Inferior parietal cortex (tissue), 1 donor: ENCODE measurements around the gene HOXA3.

Experiments used
- DNase-seq: peaks from one replicate; pipeline ENCODE4 v3.0.0-alpha.2; 2016; ENCODE audit errors: extremely low spot score

HOXA3 gene

GRCh38 chr7:27129729-27130539, 22.4 kb downstream of the HOXA3 start:
- no peak for DNase-seq

GRCh38 chr7:27128776-27129728, 23.3 kb downstream of the HOXA3 start:
- DNase-seq: no peak

GRCh38 chr7:27128034-27128433, 24.3 kb downstream of the HOXA3 start:
- DNase-seq: no peak

GRCh38 chr7:27126596-27127327, 25.6 kb downstream of the HOXA3 start:
- no peak for DNase-seq

- DNase-seq: no peak
These were observed 26.4 kb downstream of the HOXA3 start for GRCh38 chr7:27125986-27126394.

- no peak for DNase-seq
These were observed 27.3 kb downstream of the HOXA3 start for GRCh38 chr7:27124902-27125689.

- no peak for DNase-seq
These were observed 28.1 kb downstream of the HOXA3 start for GRCh38 chr7:27124096-27124901.

GRCh38 chr7:27123477-27124053, 28.8 kb downstream of the HOXA3 start:
- no peak for DNase-seq

GRCh38 chr7:27123007-27123476, 29.3 kb downstream of the HOXA3 start:
- no peak for DNase-seq

- no peak for DNase-seq
These were observed 30.1 kb downstream of the HOXA3 start for GRCh38 chr7:27122077-27122910.

- DNase-seq: no peak
These were observed 30.7 kb downstream of the HOXA3 start for GRCh38 chr7:27121684-27122076.

GRCh38 chr7:27119412-27119911, 32.9 kb downstream of the HOXA3 start:
- no peak for DNase-seq

- DNase-seq: no peak
These were observed 33.8 kb downstream of the HOXA3 start for GRCh38 chr7:27118580-27118979.

- no peak for DNase-seq
These were observed 34.4 kb downstream of the HOXA3 start for GRCh38 chr7:27117887-27118491.

- DNase-seq: no peak
These were observed 35.2 kb downstream of the HOXA3 start for GRCh38 chr7:27116962-27117886.

- DNase-seq: no peak
These were observed 36.1 kb downstream of the HOXA3 start for GRCh38 chr7:27116031-27116961.
